IMR-90 (cell line): Measurements from ENCODE around the gene TERB1. TPM values are rescaled to one million over a fixed set of nuclear protein-coding genes. Genes with fewer than 3 reads are reported as not detected.

Experiments
- ATAC-seq: fragments of 200-7000 bp; cut with Tn5 transposase; 2 replicates; pipeline ENCODE4 v1.9.1; 2020; ENCODE audit warnings: low read depth, mild to moderate bottlenecking, moderate library complexity
- BruUV-seq: library from RNA; stranded (reverse); fragments of 400-500 nt; replicated peaks from 2 replicates; lab custom pipeline; 2021; lab: Mats Ljungman, UMichigan
- CTCF ChIA-PET: fragments of 300-600 bp; formaldehyde crosslinking; extraction: SDS; loops from one replicate; lab custom pipeline; 2021; ENCODE audit warnings: antibody characterized with exemption; lab: Yijun Ruan, JAX
- POLR2A ChIA-PET: fragments of 300-600 bp; sonication (Branson Sonifier 250); formaldehyde crosslinking; loops from one replicate; lab custom pipeline; 2022; ENCODE audit warnings: antibody characterized with exemption; ENCODE audit not compliant: unreplicated experiment; lab: Charles Lee
- DNase-seq: peaks from one replicate; pipeline ENCODE4 v3.0.0; 2013
- H2AFZ ChIP-seq: replicated peaks from 2 replicates; pipeline ENCODE3; 2013; ENCODE audit warnings: low read length, mild to moderate bottlenecking; ENCODE audit not compliant: poor library complexity
- H2AK5ac ChIP-seq: 2 replicates; pipeline ENCODE4 v1.6.1; 2013; ENCODE audit warnings: low read depth, low read length, inconsistent platforms
- H2AK9ac ChIP-seq: replicated peaks from 2 replicates; pipeline ENCODE3; 2013; ENCODE audit warnings: mild to moderate bottlenecking, low read depth, low read length, moderate library complexity; ENCODE audit not compliant: poor library complexity
- H2BK120ac ChIP-seq: 2 replicates; pipeline ENCODE4 v1.6.1; 2013; ENCODE audit warnings: low read depth, low read length, inconsistent platforms
- H2BK15ac ChIP-seq: 3 replicates; pipeline ENCODE4 v1.6.1; 2013; ENCODE audit warnings: low read depth, low read length, inconsistent platforms
- H2BK20ac ChIP-seq: 2 replicates; pipeline ENCODE4 v1.6.1; 2013; ENCODE audit warnings: low read depth, mild to moderate bottlenecking, inconsistent platforms, low read length, moderate library complexity
- H2BK5ac ChIP-seq: 2 replicates; pipeline ENCODE4 v1.6.1; 2013; ENCODE audit warnings: mild to moderate bottlenecking, low read depth, low read length, inconsistent platforms; ENCODE audit not compliant: poor library complexity, severe bottlenecking
- H3K14ac ChIP-seq: replicated peaks from 2 replicates; pipeline ENCODE4 v1.6.1; 2013; ENCODE audit warnings: low read depth, low read length, inconsistent platforms
- H3K18ac ChIP-seq: 2 replicates; pipeline ENCODE4 v1.6.1; 2013; ENCODE audit warnings: low read depth, low read length, control low read depth
- H3K23ac ChIP-seq: 2 replicates; pipeline ENCODE4 v1.6.1; 2013; ENCODE audit warnings: low read depth, low read length, inconsistent platforms
- H3K27ac ChIP-seq: 2 replicates; pipeline ENCODE4 v1.5.1; 2013; ENCODE audit warnings: mild to moderate bottlenecking, control low read depth, low read length; ENCODE audit not compliant: insufficient read depth
- H3K27me3 ChIP-seq: 2 replicates; pipeline ENCODE4 v1.6.1; 2013; ENCODE audit warnings: low read length; ENCODE audit not compliant: control insufficient read depth, insufficient read depth
- H3K36me3 ChIP-seq: 2 replicates; pipeline ENCODE4 v1.6.1; 2013; ENCODE audit warnings: low read length, mixed read lengths; ENCODE audit not compliant: control insufficient read depth, insufficient read depth
- H3K4ac ChIP-seq: 2 replicates; pipeline ENCODE4 v1.6.1; 2013; ENCODE audit warnings: low read depth, low read length, inconsistent platforms
- H3K4me1 ChIP-seq: 2 replicates; pipeline ENCODE4 v1.6.1; 2013; ENCODE audit warnings: low read length, mixed read lengths; ENCODE audit not compliant: control insufficient read depth, insufficient read depth
- H3K4me2 ChIP-seq: 2 replicates; pipeline ENCODE4 v1.6.1; 2013; ENCODE audit warnings: low read depth, mild to moderate bottlenecking, control low read depth, low read length, moderate library complexity
- H3K4me3 ChIP-seq: 2 replicates; pipeline ENCODE4 v1.5.1; 2013; ENCODE audit warnings: low read depth, mild to moderate bottlenecking, control low read depth, low read length, moderate library complexity; ENCODE audit not compliant: insufficient read depth
- H3K56ac ChIP-seq: 2 replicates; pipeline ENCODE4 v1.6.1; 2013; ENCODE audit warnings: low read length, inconsistent platforms; ENCODE audit not compliant: insufficient read depth; ENCODE audit errors: extremely low read depth
- H3K79me1 ChIP-seq, 2 experiments: 2 replicates each; pipeline ENCODE4 v1.6.1; 2013; ENCODE audit warnings: low read length in 2 of 2, inconsistent platforms in 1 of 2, low read depth in 1 of 2
- H3K9ac ChIP-seq: 2 replicates; pipeline ENCODE4 v1.6.1; 2013; ENCODE audit warnings: low read depth, low read length, control low read depth
- H3K9me1 ChIP-seq: 2 replicates; pipeline ENCODE4 v1.6.1; 2013; ENCODE audit warnings: low read length, inconsistent platforms; ENCODE audit not compliant: insufficient read depth
- H3K9me3 ChIP-seq: 2 replicates; pipeline ENCODE4 v1.6.1; 2013; ENCODE audit warnings: low read length; ENCODE audit not compliant: control insufficient read depth, insufficient read depth
- H4K20me1 ChIP-seq: 2 replicates; pipeline ENCODE4 v1.6.1; 2013; ENCODE audit warnings: low read length, inconsistent platforms; ENCODE audit not compliant: insufficient read depth
- H4K5ac ChIP-seq: 2 replicates; pipeline ENCODE4 v1.6.1; 2013; ENCODE audit warnings: mild to moderate bottlenecking, low read depth, low read length, control low read depth
- H4K8ac ChIP-seq, 2 experiments: 2 replicates each; pipeline ENCODE4 v1.6.1; 2013; ENCODE audit warnings: low read depth in 2 of 2, low read length in 2 of 2, control low read depth in 1 of 2, inconsistent platforms in 1 of 2
- H4K91ac ChIP-seq: 2 replicates; pipeline ENCODE4 v1.6.1; 2013; ENCODE audit warnings: low read depth, low read length, inconsistent platforms; ENCODE audit not compliant: insufficient read depth
- BHLHE40 ChIP-seq: fragments of 150-350 bp; IDR thresholded peaks from 2 replicates; pipeline ENCODE4 v1.6.1; 2016; ENCODE audit warnings: mild to moderate bottlenecking, low read depth, low read length
- CEBPB ChIP-seq: IDR thresholded peaks from 2 replicates; pipeline ENCODE4 v1.6.1; 2012; ENCODE audit warnings: low read depth, low read length, improper control_type of control experiment
- CHD1 ChIP-seq: IDR thresholded peaks from 2 replicates; pipeline ENCODE4 v1.6.1; 2012; ENCODE audit warnings: low read depth, low read length, improper control_type of control experiment
- FOS ChIP-seq: fragments of 150-350 bp; IDR thresholded peaks from 2 replicates; pipeline ENCODE4 v1.6.1; 2016; ENCODE audit warnings: low read depth, low read length
- MAFK ChIP-seq: IDR thresholded peaks from 2 replicates; pipeline ENCODE4 v1.6.1; 2012; ENCODE audit warnings: low read depth, low read length, improper control_type of control experiment
- MAZ ChIP-seq: IDR thresholded peaks from 2 replicates; pipeline ENCODE4 v1.6.1; 2012; ENCODE audit warnings: low read depth, mild to moderate bottlenecking, low read length, improper control_type of control experiment, moderate library complexity, borderline replicate concordance
- MXI1 ChIP-seq: IDR thresholded peaks from 2 replicates; pipeline ENCODE4 v1.6.1; 2012; ENCODE audit warnings: low read depth, mild to moderate bottlenecking, low read length, moderate library complexity, borderline replicate concordance
- POLR2A ChIP-seq: IDR thresholded peaks from 2 replicates; pipeline ENCODE4 v1.6.1; 2012; ENCODE audit warnings: mild to moderate bottlenecking, low read depth, low read length
- RCOR1 ChIP-seq: IDR thresholded peaks from 2 replicates; pipeline ENCODE4 v1.6.1; 2012; ENCODE audit warnings: mild to moderate bottlenecking, low read length, improper control_type of control experiment; ENCODE audit not compliant: insufficient replicate concordance
- RFX5 ChIP-seq: IDR thresholded peaks from 2 replicates; pipeline ENCODE4 v1.8.0; 2012; ENCODE audit warnings: low read depth, mild to moderate bottlenecking, low read length, moderate library complexity
- SMC3 ChIP-seq: fragments of 150-350 bp; IDR thresholded peaks from 2 replicates; pipeline ENCODE4 v1.6.1; 2016; ENCODE audit warnings: low read depth, mild to moderate bottlenecking, antibody characterized with exemption, low read length, moderate library complexity
- USF2 ChIP-seq: fragments of 150-350 bp; IDR thresholded peaks from 2 replicates; pipeline ENCODE4 v1.6.1; 2017; ENCODE audit warnings: mild to moderate bottlenecking, antibody characterized with exemption, low read length, low read depth
- WGBS, 2 experiments: methylation state at CpG; one replicate each; pipeline versions ENCODE4 v1.1.5 to v1.1.7; 2013; ENCODE audit warnings: missing lambda C conversion rate in 2 of 2; ENCODE audit not compliant: insufficient read length in 1 of 2; ENCODE audit errors: extremely low coverage in 2 of 2; 5-methylcytosine and 5-hydroxymethylcytosine counted together
- dilution Hi-C: fragments of 300-500 bp; cut with HindIII; formaldehyde crosslinking; loops from one replicate; pipeline ENCODE4 v1.14.3; 2018; ENCODE audit warnings: low sequenced_read_pairs; ENCODE audit not compliant: unreplicated experiment
- in situ Hi-C: fragments of 300-500 bp; cut with MboI; formaldehyde crosslinking; loops from 3 replicates; pipeline ENCODE4 v1.14.3; 2019; ENCODE audit warnings: low sequenced_read_pairs, inconsistent platforms, mixed read lengths
- intact Hi-C: fragments of 100-400 bp; cut with micrococcal nuclease; formaldehyde crosslinking; loops from 2 replicates; pipeline ENCODE4 v1.10.0; 2022
- polyA plus RNA-seq, 3 experiments: library from polyadenylated mRNA; depleted of rRNA; stranded (reverse); fragments of >200 nt; gene quantifications; 2 replicates each; pipeline ENCODE4 v1.2.3, GENCODE V29; 2012; ENCODE audit warnings: low replicate concordance in 1 of 3
- total RNA-seq: library from RNA; depleted of rRNA; stranded (reverse); fragments of >200 nt; gene quantifications from 2 replicates; pipeline ENCODE4 v1.2.3, GENCODE V29; 2012
- TF ChIP-seq, protein P1 (sequence below): conservative IDR thresholded peaks from 2 replicates; pipeline ENCODE4 v1.5.1; 2012; ENCODE audit warnings: mild to moderate bottlenecking, low read depth, low read length, improper control_type of control experiment
- TF ChIP-seq, protein P2 (sequence below): fragments of 150-350 bp; IDR thresholded peaks from 2 replicates; pipeline ENCODE4 v1.6.1; 2016; ENCODE audit warnings: low read depth, mild to moderate bottlenecking, low read length, moderate library complexity, borderline replicate concordance

The TERB1 gene
- total and polyA plus RNA-seq, 2 of the 4 experiments (the other 2 are of a cell fraction), result not detected

GRCh38 chr16:66746048-66746447 is 55.3 kb downstream of the TERB1 start:
- no peak overlapping the region for H2BK120ac ChIP-seq
- no peak overlapping the region for H3K9ac ChIP-seq
- H2BK5ac ChIP-seq, result no peak overlapping the region
- H3K4me1 ChIP-seq, result peaks cover 12% of the 10 kb centered on the region
- POLR2A ChIA-PET, result no interaction called here
- H3K27ac ChIP-seq, result no peak overlapping the region
- H3K36me3 ChIP-seq, result peaks cover 45% of the 10 kb centered on the region
- TF ChIP-seq USF2, result no peak
- TF ChIP-seq, protein P1, sequence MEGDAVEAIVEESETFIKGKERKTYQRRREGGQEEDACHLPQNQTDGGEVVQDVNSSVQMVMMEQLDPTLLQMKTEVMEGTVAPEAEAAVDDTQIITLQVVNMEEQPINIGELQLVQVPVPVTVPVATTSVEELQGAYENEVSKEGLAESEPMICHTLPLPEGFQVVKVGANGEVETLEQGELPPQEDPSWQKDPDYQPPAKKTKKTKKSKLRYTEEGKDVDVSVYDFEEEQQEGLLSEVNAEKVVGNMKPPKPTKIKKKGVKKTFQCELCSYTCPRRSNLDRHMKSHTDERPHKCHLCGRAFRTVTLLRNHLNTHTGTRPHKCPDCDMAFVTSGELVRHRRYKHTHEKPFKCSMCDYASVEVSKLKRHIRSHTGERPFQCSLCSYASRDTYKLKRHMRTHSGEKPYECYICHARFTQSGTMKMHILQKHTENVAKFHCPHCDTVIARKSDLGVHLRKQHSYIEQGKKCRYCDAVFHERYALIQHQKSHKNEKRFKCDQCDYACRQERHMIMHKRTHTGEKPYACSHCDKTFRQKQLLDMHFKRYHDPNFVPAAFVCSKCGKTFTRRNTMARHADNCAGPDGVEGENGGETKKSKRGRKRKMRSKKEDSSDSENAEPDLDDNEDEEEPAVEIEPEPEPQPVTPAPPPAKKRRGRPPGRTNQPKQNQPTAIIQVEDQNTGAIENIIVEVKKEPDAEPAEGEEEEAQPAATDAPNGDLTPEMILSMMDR, result no peak
- no peak for TF ChIP-seq RFX5
- TF ChIP-seq RCOR1, result no peak
- TF ChIP-seq FOS, result no peak
- TF ChIP-seq BHLHE40, result no peak
- no peak for TF ChIP-seq CEBPB
- TF ChIP-seq CHD1, result no peak
- TF ChIP-seq MAZ, result no peak
- no peak for TF ChIP-seq MXI1
- TF ChIP-seq MAFK, result no peak
- no peak for TF ChIP-seq POLR2A
- TF ChIP-seq SMC3, result no peak
- TF ChIP-seq, protein P2, sequence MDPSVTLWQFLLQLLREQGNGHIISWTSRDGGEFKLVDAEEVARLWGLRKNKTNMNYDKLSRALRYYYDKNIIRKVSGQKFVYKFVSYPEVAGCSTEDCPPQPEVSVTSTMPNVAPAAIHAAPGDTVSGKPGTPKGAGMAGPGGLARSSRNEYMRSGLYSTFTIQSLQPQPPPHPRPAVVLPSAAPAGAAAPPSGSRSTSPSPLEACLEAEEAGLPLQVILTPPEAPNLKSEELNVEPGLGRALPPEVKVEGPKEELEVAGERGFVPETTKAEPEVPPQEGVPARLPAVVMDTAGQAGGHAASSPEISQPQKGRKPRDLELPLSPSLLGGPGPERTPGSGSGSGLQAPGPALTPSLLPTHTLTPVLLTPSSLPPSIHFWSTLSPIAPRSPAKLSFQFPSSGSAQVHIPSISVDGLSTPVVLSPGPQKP, result no peak
- H3K56ac ChIP-seq, result no peak overlapping the region
- H3K14ac ChIP-seq, result no peak overlapping the region
- no peaks in the 10 kb centered on the region for H3K9me3 ChIP-seq
- intact Hi-C loops (loop anchor here (10.0 kb wide), 1 partner anchor 341 kb away; no protein-coding TSS in a partner anchor), in situ Hi-C loops (no loop called here), dilution Hi-C loops (no loop called here)
- CTCF ChIA-PET, result no interaction called here
- no CpG with 5 or more reads among the region's 3 CpGs for WGBS, 2 experiments
- no peak for ATAC-seq
- no peak overlapping the region for H2AFZ ChIP-seq
- BruUV-seq, result no TSS peak
- H4K20me1 ChIP-seq, result peaks cover 82% of the 10 kb centered on the region
- H4K8ac ChIP-seq, result no peak overlapping the region
- H2BK15ac ChIP-seq, result no peak overlapping the region
- H3K79me1 ChIP-seq, result peaks cover 32 to 78% of the 10 kb centered on the region in 2 experiments
- peaks cover 5% of the 10 kb centered on the region for H3K9me1 ChIP-seq
- no peak for DNase-seq
- no peak overlapping the region for H4K91ac ChIP-seq
- no peak overlapping the region for H3K4ac ChIP-seq
- H3K27me3 ChIP-seq, result no peaks in the 10 kb centered on the region
- no peak overlapping the region for H3K4me2 ChIP-seq
- H2AK9ac ChIP-seq, result no peak overlapping the region
- H2AK5ac ChIP-seq, result no peak overlapping the region
- H3K23ac ChIP-seq, result no peak overlapping the region
- no peak overlapping the region for H2BK20ac ChIP-seq
- H3K4me3 ChIP-seq, result no peak overlapping the region
- no peak overlapping the region for H4K5ac ChIP-seq
- H3K18ac ChIP-seq, result no peak overlapping the region
